Mesenchymal stem cell (in vitro differentiated cells and primary cell): Measurements from ENCODE around the gene STX7.

ENCODE experiments used
- DNase-seq: peaks from one replicate; pipeline ENCODE4 v3.0.0-alpha.2; 2013
- H2AFZ ChIP-seq: one replicate; pipeline ENCODE4 v1.6.1; 2013; ENCODE audit warnings: low read depth, mild to moderate bottlenecking, control low read depth, inconsistent platforms, low read length, moderate library complexity
- H2AK5ac ChIP-seq: 2 replicates; pipeline ENCODE4 v1.6.1; 2013; ENCODE audit warnings: low read length, moderate library complexity, mild to moderate bottlenecking, inconsistent platforms; ENCODE audit not compliant: severe bottlenecking
- H2BK120ac ChIP-seq: one replicate; pipeline ENCODE4 v1.6.1; 2013; ENCODE audit warnings: low read depth, mild to moderate bottlenecking, inconsistent platforms, low read length, moderate library complexity
- H2BK12ac ChIP-seq, 2 experiments: one replicate each; pipeline ENCODE4 v1.6.1; 2013; ENCODE audit warnings: inconsistent platforms in 2 of 2, low read length in 2 of 2, mild to moderate bottlenecking in 2 of 2, moderate library complexity in 2 of 2, control low read depth in 1 of 2
- H2BK15ac ChIP-seq: one replicate; pipeline ENCODE4 v1.6.1; 2013; ENCODE audit warnings: mild to moderate bottlenecking, low read depth, inconsistent platforms; ENCODE audit not compliant: poor library complexity, severe bottlenecking
- H2BK5ac ChIP-seq: 2 replicates; pipeline ENCODE4 v1.6.1; 2013; ENCODE audit warnings: low read depth, mild to moderate bottlenecking, low read length, control low read depth, inconsistent platforms; ENCODE audit not compliant: poor library complexity, severe bottlenecking
- H3K14ac ChIP-seq, 2 experiments: one replicate each; pipeline ENCODE4 v1.6.1; 2013; ENCODE audit warnings: inconsistent platforms in 2 of 2, low read length in 2 of 2, control low read depth in 1 of 2, mild to moderate bottlenecking in 1 of 2, moderate library complexity in 1 of 2
- H3K18ac ChIP-seq, 2 experiments: one replicate each; pipeline ENCODE4 v1.6.1; 2013; ENCODE audit warnings: inconsistent platforms in 2 of 2, low read length in 2 of 2, control low read depth in 1 of 2, low read depth in 1 of 2, mild to moderate bottlenecking in 1 of 2
- H3K23ac ChIP-seq, 2 experiments: one replicate each; pipeline ENCODE4 v1.6.1; 2013; ENCODE audit warnings: inconsistent platforms in 2 of 2, low read length in 2 of 2, mild to moderate bottlenecking in 2 of 2, moderate library complexity in 2 of 2, control low read depth in 1 of 2
- H3K27ac ChIP-seq: 2 replicates; pipeline ENCODE4 v1.5.1; 2013; ENCODE audit warnings: mild to moderate bottlenecking, moderate library complexity, low read length, control low read depth, inconsistent platforms; ENCODE audit not compliant: poor library complexity, severe bottlenecking
- H3K27me3 ChIP-seq, 2 experiments: 2 replicates each; pipeline versions ENCODE4 v1.6.1 to v1.7.0; 2013; ENCODE audit warnings: low read length in 2 of 2, mild to moderate bottlenecking in 2 of 2, moderate library complexity in 2 of 2, control low read depth in 1 of 2, inconsistent platforms in 1 of 2; ENCODE audit not compliant: control insufficient read depth in 1 of 2, insufficient read depth in 1 of 2
- H3K36me3 ChIP-seq, 2 experiments: 2 replicates each; pipeline versions ENCODE4 v1.6.1 to v1.7.0; 2013; ENCODE audit warnings: low read length in 2 of 2, control low read depth in 1 of 2, inconsistent platforms in 1 of 2, low read depth in 1 of 2, mild to moderate bottlenecking in 1 of 2; ENCODE audit not compliant: insufficient read depth in 2 of 2, control insufficient read depth in 1 of 2
- H3K4ac ChIP-seq, 2 experiments: one replicate each; pipeline ENCODE4 v1.6.1; 2013; ENCODE audit warnings: inconsistent platforms in 2 of 2, low read length in 2 of 2, mild to moderate bottlenecking in 2 of 2, moderate library complexity in 2 of 2, control low read depth in 1 of 2, low read depth in 1 of 2
- H3K4me1 ChIP-seq: 2 replicates; pipeline ENCODE4 v1.6.1; 2013; ENCODE audit warnings: low read depth, low read length, control low read depth; ENCODE audit not compliant: control insufficient read depth, insufficient read depth
- H3K4me2 ChIP-seq: 2 replicates; pipeline ENCODE4 v1.6.1; 2013; ENCODE audit warnings: low read length, mild to moderate bottlenecking, inconsistent platforms; ENCODE audit not compliant: poor library complexity, severe bottlenecking
- H3K4me3 ChIP-seq, 2 experiments: 2 replicates each; pipeline versions ENCODE4 v1.5.1 to v1.7.0; 2013; ENCODE audit warnings: low read length in 2 of 2, mild to moderate bottlenecking in 2 of 2, control low read depth in 1 of 2, low read depth in 1 of 2; ENCODE audit not compliant: insufficient read depth in 1 of 2
- H3K79me1 ChIP-seq: replicated peaks from 2 replicates; pipeline ENCODE4 v1.6.1; 2013; ENCODE audit warnings: mild to moderate bottlenecking, control low read depth, low read length, inconsistent platforms; ENCODE audit not compliant: poor library complexity, severe bottlenecking
- H3K9ac ChIP-seq: 2 replicates; pipeline ENCODE4 v1.7.0; 2013; ENCODE audit warnings: mild to moderate bottlenecking, low read length, moderate library complexity
- H3K9me3 ChIP-seq: 2 replicates; pipeline ENCODE4 v1.7.0; 2013; ENCODE audit warnings: mild to moderate bottlenecking, low read length; ENCODE audit not compliant: control insufficient read depth
- H4K8ac ChIP-seq: one replicate; pipeline ENCODE4 v1.6.1; 2013; ENCODE audit warnings: inconsistent platforms, mild to moderate bottlenecking, low read length, moderate library complexity
- H4K91ac ChIP-seq: one replicate; pipeline ENCODE4 v1.6.1; 2013; ENCODE audit warnings: mild to moderate bottlenecking, low read length, inconsistent platforms
- WGBS: methylation state at CpG from one replicate; pipeline ENCODE4 v1.1.7; 2013; ENCODE audit warnings: mixed read lengths; 5-methylcytosine and 5-hydroxymethylcytosine counted together

The STX7 gene

DNA sequence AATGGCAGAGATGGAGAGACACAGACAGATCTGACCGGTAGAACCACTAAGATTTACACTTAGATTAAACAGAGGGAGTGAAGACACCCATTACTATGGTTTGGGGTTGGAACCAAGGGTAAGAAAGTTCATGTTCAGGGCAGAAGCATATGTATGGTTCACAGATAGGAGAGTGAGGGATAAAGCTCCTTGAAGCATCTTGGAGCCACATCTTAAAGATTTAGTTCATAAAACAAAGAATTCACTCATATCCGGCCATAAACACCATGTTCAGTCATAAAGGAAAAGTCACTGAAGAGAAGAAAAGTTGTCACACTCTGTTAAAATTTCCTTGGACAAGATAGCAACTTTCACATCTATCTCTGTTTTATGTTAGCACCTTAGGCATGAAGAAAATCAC lies 18.0 kb downstream of the STX7 start:
- H3K14ac ChIP-seq, result no peak overlapping the region
- WGBS, result 100% methylated on average over 1 of the region's 2 CpGs
- H2BK120ac ChIP-seq, result no peak overlapping the region
- H3K4me3 ChIP-seq, result no peak overlapping the region
- H2BK5ac ChIP-seq, result no peak overlapping the region
- no peak overlapping the region for H2BK12ac ChIP-seq
- no peak overlapping the region for H4K91ac ChIP-seq
- no peak overlapping the region for H2AFZ ChIP-seq
- H3K23ac ChIP-seq, result no peak overlapping the region
- no peak overlapping the region for H2BK15ac ChIP-seq
- H3K9ac ChIP-seq, result peak overlapping the region; percentile 47
- H3K27me3 ChIP-seq, result no peaks in the 10 kb centered on the region
- peaks cover 8% of the 10 kb centered on the region for H3K4me1 ChIP-seq
- H3K9me3 ChIP-seq, result peaks cover 11% of the 10 kb centered on the region
- no peak overlapping the region for H3K4me2 ChIP-seq
- no peak overlapping the region for H3K27ac ChIP-seq
- no peak overlapping the region for H4K8ac ChIP-seq
- peaks cover 15 to 60% of the 10 kb centered on the region in 2 experiments for H3K36me3 ChIP-seq
- no peak for DNase-seq
- no peak overlapping the region for H3K4ac ChIP-seq
- no peak overlapping the region for H2AK5ac ChIP-seq
- H3K79me1 ChIP-seq, result peaks cover 29% of the 10 kb centered on the region
- no peak overlapping the region for H3K18ac ChIP-seq

- H3K4me2 ChIP-seq, result no peak overlapping the region
- H3K14ac ChIP-seq, result no peak overlapping the region
- no peaks in the 10 kb centered on the region for H3K27me3 ChIP-seq
- H3K18ac ChIP-seq, result peak overlapping the region in 1 of 2 experiments; percentile 35
- peak overlapping the region; percentile 92 for H3K9ac ChIP-seq
- peaks cover 27% of the 10 kb centered on the region for H3K79me1 ChIP-seq
- WGBS, result 92% methylated on average over 1 of the region's 1 CpG
- DNase-seq, result no peak
- no peak overlapping the region for H2BK15ac ChIP-seq
- peaks cover 10 to 41% of the 10 kb centered on the region in 2 experiments for H3K36me3 ChIP-seq
- H3K27ac ChIP-seq, result no peak overlapping the region
- H2BK5ac ChIP-seq, result no peak overlapping the region
- H3K4ac ChIP-seq, result no peak overlapping the region
- H3K4me1 ChIP-seq, result peaks cover 8% of the 10 kb centered on the region
- H2AK5ac ChIP-seq, result no peak overlapping the region
- no peak overlapping the region for H2BK120ac ChIP-seq
- no peak overlapping the region for H2AFZ ChIP-seq
- no peak overlapping the region for H2BK12ac ChIP-seq
- no peak overlapping the region for H3K4me3 ChIP-seq
- no peak overlapping the region for H4K8ac ChIP-seq
- H3K23ac ChIP-seq, result no peak overlapping the region
- peaks cover 11% of the 10 kb centered on the region for H3K9me3 ChIP-seq
- no peak overlapping the region for H4K91ac ChIP-seq
These were observed 21.0 kb downstream of the STX7 start for GRCh38 chr6:132491881-132492280.

GRCh38 chr6:132491303-132491702 lies 21.6 kb downstream of the STX7 start:
- H3K79me1 ChIP-seq, result peaks cover 27% of the 10 kb centered on the region
- H2BK12ac ChIP-seq, result no peak overlapping the region
- H3K36me3 ChIP-seq, result peaks cover 13 to 38% of the 10 kb centered on the region in 2 experiments
- H3K9me3 ChIP-seq, result peaks cover 12% of the 10 kb centered on the region
- H2AK5ac ChIP-seq, result no peak overlapping the region
- no peak overlapping the region for H3K18ac ChIP-seq
- no peak overlapping the region for H2BK120ac ChIP-seq
- H3K27ac ChIP-seq, result no peak overlapping the region
- WGBS, result 94% methylated on average over 5 of the region's 5 CpGs
- H3K23ac ChIP-seq, result no peak overlapping the region
- no peak overlapping the region for H2BK15ac ChIP-seq
- no peak overlapping the region for H4K8ac ChIP-seq
- peaks cover 8% of the 10 kb centered on the region for H3K4me1 ChIP-seq
- H3K14ac ChIP-seq, result no peak overlapping the region
- peak overlapping the region in 1 of 2 experiments; percentile 71 for H3K4me3 ChIP-seq
- peak overlapping the region; percentile 92 for H3K9ac ChIP-seq
- no peak overlapping the region for H3K4me2 ChIP-seq
- no peak for DNase-seq
- no peak overlapping the region for H2BK5ac ChIP-seq
- H4K91ac ChIP-seq, result no peak overlapping the region
- no peaks in the 10 kb centered on the region for H3K27me3 ChIP-seq
- H3K4ac ChIP-seq, result no peak overlapping the region
- no peak overlapping the region for H2AFZ ChIP-seq

- Histone ChIP-seq H3K4me3 (peak overlapping the region in 1 of 2 experiments; percentile 71), H2BK120ac (peak overlapping the region; percentile 64), H3K79me1 (peaks cover 27% of the 10 kb centered on the region), H3K9me3 (peaks cover 16% of the 10 kb centered on the region), H3K27me3 (no peaks in the 10 kb centered on the region), H3K4me2 (no peak overlapping the region), H3K4ac (peak overlapping the region in 1 of 2 experiments; percentile 74), H4K91ac (peak overlapping the region; percentile 52), H2AFZ (no peak overlapping the region), H4K8ac (peak overlapping the region; percentile 52), H3K14ac (peak overlapping the region; percentile 9 to 27), H3K9ac (peak overlapping the region; percentile 92), H2BK5ac (no peak overlapping the region), H2BK12ac (peak overlapping the region; percentile 51 to 75), H2AK5ac (peak overlapping the region; percentile 26), H3K27ac (no peak overlapping the region), H3K23ac (no peak overlapping the region), H3K36me3 (peaks cover 13 to 40% of the 10 kb centered on the region in 2 experiments), H2BK15ac (no peak overlapping the region), H3K4me1 (peaks cover 8% of the 10 kb centered on the region), H3K18ac (peak overlapping the region; percentile 78 to 79)
- 96% methylated on average over 9 of the region's 10 CpGs for WGBS
- DNase-seq, result no peak
These were observed 22.3 kb downstream of the STX7 start for GRCh38 chr6:132490478-132491204.
